HG03442 (cell line): ENCODE results near the gene MGST1.
"Not testable (repeated sequence)": the region's sequence is repeated elsewhere in the genome, so short reads cannot be mapped to it uniquely, and the experiment has no call there.

ENCODE experiments used
- ATAC-seq: cut with Tn5 transposase; IDR thresholded peaks from one replicate; pipeline ENCODE4 v1.9.1; 2021; ENCODE audit warnings: mild to moderate bottlenecking, moderate library complexity; ENCODE audit not compliant: unreplicated experiment

MGST1 gene

GRCh38 chr12:16350682-16351081, 3.2 kb downstream of the MGST1 start:
- no peak for ATAC-seq

GRCh38 chr12:16352481-16352880, 5.0 kb downstream of the MGST1 start:
- no peak for ATAC-seq

GRCh38 chr12:16358878-16359277, 11.4 kb downstream of the MGST1 start:
- no peak for ATAC-seq

- ATAC-seq = no peak
Observed at GRCh38 chr12:16359512-16360491, 12.4 kb downstream of the MGST1 start.

- ATAC-seq = no peak
Observed at GRCh38 chr12:16361142-16361783, 13.8 kb downstream of the MGST1 start.

- ATAC-seq = no peak
Observed at GRCh38 chr12:16362550-16362949, 15.1 kb downstream of the MGST1 start.

- ATAC-seq = no peak
Observed at GRCh38 chr12:16369156-16369555, 21.7 kb downstream of the MGST1 start.

- no peak for ATAC-seq
Observed at GRCh38 chr12:16370096-16370495, 22.7 kb downstream of the MGST1 start.

GRCh38 chr12:16382652-16383312, 35.3 kb downstream of the MGST1 start:
- not testable (repeated sequence) for ATAC-seq

- ATAC-seq = no peak
Observed at GRCh38 chr12:16384732-16385131, 37.3 kb downstream of the MGST1 start.

- ATAC-seq = no peak
Observed at GRCh38 chr12:16385782-16386646, 38.6 kb downstream of the MGST1 start.

- no peak for ATAC-seq
Observed at GRCh38 chr12:16387919-16388318, 40.5 kb downstream of the MGST1 start.

GRCh38 chr12:16389594-16389993, 42.1 kb downstream of the MGST1 start:
- no peak for ATAC-seq

GRCh38 chr12:16392846-16393535, 45.5 kb downstream of the MGST1 start:
- ATAC-seq = no peak

- no peak for ATAC-seq
Observed at GRCh38 chr12:16399101-16399500, 51.7 kb downstream of the MGST1 start.

GRCh38 chr12:16401835-16402234, 54.4 kb downstream of the MGST1 start:
- not testable (repeated sequence) for ATAC-seq

- ATAC-seq = no peak
Observed at GRCh38 chr12:16407346-16407745, 59.9 kb downstream of the MGST1 start.
